Medulla oblongata (tissue), 1 donor: ENCODE measurements around the gene OXTR.

Source experiments
- DNase-seq: peaks from one replicate; pipeline ENCODE4 v3.0.0-alpha.2; 2015; ENCODE audit errors: extremely low spot score

Gene OXTR

GRCh38 chr3:8767667-8768363 is 1.6 kb downstream of the OXTR start:
- DNase-seq: no peak

GRCh38 chr3:8767256-8767666 is 2.2 kb downstream of the OXTR start:
- no peak for DNase-seq

- DNase-seq: no peak
These were observed 3.3 kb downstream of the OXTR start for GRCh38 chr3:8766148-8766547.

GRCh38 chr3:8765528-8765927 is 3.9 kb downstream of the OXTR start:
- no peak for DNase-seq

GRCh38 chr3:8764528-8764927 is 4.9 kb downstream of the OXTR start:
- no peak for DNase-seq

GRCh38 chr3:8762607-8763377 is 6.6 kb downstream of the OXTR start:
- DNase-seq: no peak

GRCh38 chr3:8761866-8762265 is 7.5 kb downstream of the OXTR start:
- no peak for DNase-seq

- no peak for DNase-seq
These were observed 8.9 kb downstream of the OXTR start for GRCh38 chr3:8760506-8760905.

GRCh38 chr3:8760091-8760490 is 9.3 kb downstream of the OXTR start:
- DNase-seq: no peak

GRCh38 chr3:8759038-8759707 is 10.2 kb downstream of the OXTR start:
- DNase-seq: no peak

GRCh38 chr3:8757551-8758518 is 11.6 kb downstream of the OXTR start:
- DNase-seq: no peak

GRCh38 chr3:8756671-8757070 is 12.7 kb downstream of the OXTR start:
- DNase-seq: no peak

GRCh38 chr3:8755564-8756237 is 13.7 kb downstream of the OXTR start:
- DNase-seq: no peak

- no peak for DNase-seq
These were observed 14.3 kb downstream of the OXTR start for GRCh38 chr3:8755097-8755496.

- DNase-seq: no peak
These were observed 16.6 kb downstream of the OXTR start for GRCh38 chr3:8752832-8753231.

GRCh38 chr3:8749316-8749715 is 20.1 kb downstream of the OXTR start:
- DNase-seq: no peak

- no peak for DNase-seq
These were observed 22.6 kb downstream of the OXTR start for GRCh38 chr3:8746780-8747345.

- no peak for DNase-seq
These were observed 23.6 kb downstream of the OXTR start for GRCh38 chr3:8745619-8746370.

- no peak for DNase-seq
These were observed 25.5 kb downstream of the OXTR start for GRCh38 chr3:8743911-8744310.

- DNase-seq: no peak
These were observed 26.3 kb downstream of the OXTR start for GRCh38 chr3:8743021-8743601.
